ENCODE data around the gene DIS3. TPM values are rescaled to one million over a fixed set of nuclear protein-coding genes. Genes with fewer than 3 reads are reported as not detected.
"Not testable (repeated sequence)": the region's sequence is repeated elsewhere in the genome, so short reads cannot be mapped to it uniquely, and the experiment has no call there.

DIS3 gene
- total and polyA plus RNA-seq, 4 donors, result 20.2 to 38.4 (median 31.8) TPM

- peak overlapping the region; percentile 95 for H3K4me3 ChIP-seq (ENCODE audit: low read depth, low read length)
These were observed 55.5 kb downstream of the DIS3 start for GRCh38 chr13:72726185-72726584.

GRCh38 chr13:72716776-72717175, 64.9 kb downstream of the DIS3 start:
- peaks cover 4% of the 10 kb centered on the region for H3K9me3 ChIP-seq (ENCODE audit: control insufficient read depth, insufficient read depth, low read length)
- H3K27me3 ChIP-seq (ENCODE audit: control insufficient read depth, insufficient read depth, low read length), result no peaks in the 10 kb centered on the region
- no peak overlapping the region for H3K27ac ChIP-seq (ENCODE audit: low read depth, low read length)
- no peak overlapping the region for H3K4me3 ChIP-seq (ENCODE audit: low read depth, low read length)
- H3K4me1 ChIP-seq (ENCODE audit: control insufficient read depth, insufficient read depth, low read length), result no peaks in the 10 kb centered on the region
- DNase-seq (ENCODE audit: low read depth in 4 of 6, low spot score in 6 of 6), result no peak
- peaks cover 16% of the 10 kb centered on the region for H3K36me3 ChIP-seq (ENCODE audit: control insufficient read depth, insufficient read depth, low read length)
- WGBS (ENCODE audit: insufficient coverage), result 88% methylated on average over 1 of the region's 3 CpGs

More at GRCh38 chr13:72726185-72726584, 55.5 kb downstream of the DIS3 start:
- not testable (repeated sequence) for H3K27me3 ChIP-seq (ENCODE audit: control insufficient read depth, insufficient read depth, low read length); H3K9me3 ChIP-seq (ENCODE audit: control insufficient read depth, insufficient read depth, low read length); DNase-seq (ENCODE audit: low read depth in 4 of 6, low spot score in 6 of 6); H3K36me3 ChIP-seq (ENCODE audit: control insufficient read depth, insufficient read depth, low read length); H3K27ac ChIP-seq (ENCODE audit: low read depth, low read length)
- peaks cover 13% of the 10 kb centered on the region for H3K4me1 ChIP-seq (ENCODE audit: control insufficient read depth, insufficient read depth, low read length)
- WGBS (ENCODE audit: insufficient coverage), result 100% methylated on average over 7 of the region's 15 CpGs

Small RNA genes within 50 kb of the gene (small RNA-seq; reads per million reads assigned to genes)
- gene RNU6-80P (ENCODE audit: low replicate concordance), result not detected

Other genes with a start within 250 kb of the DIS3 start
- gene MZT1, start 54.3 kb downstream of the DIS3 start, total RNA-seq, result 10 to 100 TPM in 1 of 2 donors, 1 to 10 TPM in 1; 6.9 to 33.1 TPM
- gene MZT1, start 54.3 kb downstream of the DIS3 start, polyA plus RNA-seq (ENCODE audit: insufficient read length in 2 of 2), result 10 to 100 TPM; 30.5 to 42.4 TPM
- 1 to 10 TPM; 4.5 to 7.7 TPM for gene BORA, start 54.0 kb downstream of the DIS3 start, total RNA-seq
- gene BORA, start 54.0 kb downstream of the DIS3 start, polyA plus RNA-seq (ENCODE audit: insufficient read length in 2 of 2), result 1 to 10 TPM; 4.4 to 4.8 TPM
- gene PIBF1, start 233 bp upstream of the DIS3 start, total RNA-seq, result 10 to 100 TPM; 32.1 to 32.5 TPM
- gene PIBF1, start 233 bp upstream of the DIS3 start, polyA plus RNA-seq (ENCODE audit: insufficient read length in 2 of 2), result 10 to 100 TPM; 19.9 to 20.7 TPM

Data from spinal cord (tissue), 10 donors.